Measurements from ENCODE around the gene NCOA3.

NCOA3 gene

DNA sequence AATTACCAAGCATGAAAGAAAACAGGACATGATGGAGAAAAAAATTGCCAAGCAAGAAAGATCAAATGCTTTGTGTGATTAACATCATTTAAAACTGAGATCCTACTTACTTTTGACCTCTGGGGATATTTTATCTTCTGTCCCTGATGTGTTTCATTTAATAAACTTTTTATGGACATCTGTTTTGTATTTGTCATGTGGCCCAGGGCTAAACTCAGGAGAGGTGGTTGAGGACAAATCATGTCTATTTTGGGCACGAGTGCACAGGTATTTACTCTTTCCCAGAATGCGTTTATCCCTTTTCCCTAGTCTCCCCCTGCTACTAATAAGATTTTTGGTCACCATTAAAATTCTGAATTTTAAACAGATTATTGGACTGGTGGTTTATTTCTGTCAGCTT, 128.2 kb downstream of the NCOA3 start:
- DNase-seq (ENCODE audit: insufficient read length, low spot score) (no peak), FAIRE-seq (no peak)
- TF ChIP-seq, protein P1, sequence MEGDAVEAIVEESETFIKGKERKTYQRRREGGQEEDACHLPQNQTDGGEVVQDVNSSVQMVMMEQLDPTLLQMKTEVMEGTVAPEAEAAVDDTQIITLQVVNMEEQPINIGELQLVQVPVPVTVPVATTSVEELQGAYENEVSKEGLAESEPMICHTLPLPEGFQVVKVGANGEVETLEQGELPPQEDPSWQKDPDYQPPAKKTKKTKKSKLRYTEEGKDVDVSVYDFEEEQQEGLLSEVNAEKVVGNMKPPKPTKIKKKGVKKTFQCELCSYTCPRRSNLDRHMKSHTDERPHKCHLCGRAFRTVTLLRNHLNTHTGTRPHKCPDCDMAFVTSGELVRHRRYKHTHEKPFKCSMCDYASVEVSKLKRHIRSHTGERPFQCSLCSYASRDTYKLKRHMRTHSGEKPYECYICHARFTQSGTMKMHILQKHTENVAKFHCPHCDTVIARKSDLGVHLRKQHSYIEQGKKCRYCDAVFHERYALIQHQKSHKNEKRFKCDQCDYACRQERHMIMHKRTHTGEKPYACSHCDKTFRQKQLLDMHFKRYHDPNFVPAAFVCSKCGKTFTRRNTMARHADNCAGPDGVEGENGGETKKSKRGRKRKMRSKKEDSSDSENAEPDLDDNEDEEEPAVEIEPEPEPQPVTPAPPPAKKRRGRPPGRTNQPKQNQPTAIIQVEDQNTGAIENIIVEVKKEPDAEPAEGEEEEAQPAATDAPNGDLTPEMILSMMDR (IDR thresholded peaks at IDR 0.05; ENCODE audit: insufficient read depth, missing control alignments) = no peak

DNA sequence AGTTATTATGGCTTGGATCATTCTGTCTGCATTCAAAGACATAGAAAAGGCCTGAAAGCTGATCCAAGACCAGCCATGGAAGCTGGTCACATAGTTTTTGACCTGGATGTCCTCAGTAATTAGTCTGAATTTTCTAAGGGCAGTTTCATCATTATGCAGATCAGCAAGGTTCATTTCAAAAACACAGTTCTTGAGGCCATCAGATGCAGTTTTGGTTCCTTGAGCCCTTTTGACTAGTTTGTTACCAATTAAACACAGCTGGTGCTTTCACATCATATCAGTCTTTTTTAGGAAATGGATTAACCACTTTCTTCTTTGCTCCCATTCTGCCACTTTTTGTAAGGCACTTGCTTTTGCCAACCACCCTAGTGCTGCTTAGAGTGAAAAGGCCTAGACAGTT, 129.4 kb downstream of the NCOA3 start:
- FAIRE-seq = no peak
- TF ChIP-seq, protein P1 (IDR thresholded peaks at IDR 0.05; ENCODE audit: insufficient read depth, missing control alignments) = no peak
- no peak for DNase-seq (ENCODE audit: insufficient read length, low spot score)

DNA sequence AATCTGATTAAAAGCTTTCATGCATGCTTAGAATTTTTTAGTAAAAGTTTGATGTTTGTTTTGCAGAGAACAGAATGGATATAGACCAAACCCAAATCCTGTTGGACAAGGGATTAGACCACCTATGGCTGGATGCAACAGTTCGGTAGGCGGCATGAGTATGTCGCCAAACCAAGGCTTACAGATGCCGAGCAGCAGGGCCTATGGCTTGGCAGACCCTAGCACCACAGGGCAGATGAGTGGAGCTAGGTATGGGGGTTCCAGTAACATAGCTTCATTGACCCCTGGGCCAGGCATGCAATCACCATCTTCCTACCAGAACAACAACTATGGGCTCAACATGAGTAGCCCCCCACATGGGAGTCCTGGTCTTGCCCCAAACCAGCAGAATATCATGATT, 133.6 kb downstream of the NCOA3 start:
- FAIRE-seq (no peak), DNase-seq (ENCODE audit: insufficient read length, low spot score) (no peak)
- TF ChIP-seq, protein P1 (IDR thresholded peaks at IDR 0.05; ENCODE audit: insufficient read depth, missing control alignments) = no peak

DNA sequence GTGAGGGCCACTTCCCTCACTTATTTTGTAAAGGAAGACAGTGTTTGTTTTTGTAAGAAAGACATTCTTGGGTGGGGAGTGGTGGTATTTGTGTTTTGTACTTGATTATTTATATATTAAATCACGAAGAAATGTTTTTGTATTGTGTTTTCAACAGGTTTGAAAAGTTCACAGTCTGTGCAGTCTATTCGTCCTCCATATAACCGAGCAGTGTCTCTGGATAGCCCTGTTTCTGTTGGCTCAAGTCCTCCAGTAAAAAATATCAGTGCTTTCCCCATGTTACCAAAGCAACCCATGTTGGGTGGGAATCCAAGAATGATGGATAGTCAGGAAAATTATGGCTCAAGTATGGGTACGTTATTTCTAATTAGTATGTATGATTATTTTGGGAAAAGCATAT, 137.2 kb downstream of the NCOA3 start:
- FAIRE-seq (no peak), DNase-seq (ENCODE audit: insufficient read length, low spot score) (no peak)
- TF ChIP-seq, protein P1 (IDR thresholded peaks at IDR 0.05; ENCODE audit: insufficient read depth, missing control alignments) = no peak

DNA sequence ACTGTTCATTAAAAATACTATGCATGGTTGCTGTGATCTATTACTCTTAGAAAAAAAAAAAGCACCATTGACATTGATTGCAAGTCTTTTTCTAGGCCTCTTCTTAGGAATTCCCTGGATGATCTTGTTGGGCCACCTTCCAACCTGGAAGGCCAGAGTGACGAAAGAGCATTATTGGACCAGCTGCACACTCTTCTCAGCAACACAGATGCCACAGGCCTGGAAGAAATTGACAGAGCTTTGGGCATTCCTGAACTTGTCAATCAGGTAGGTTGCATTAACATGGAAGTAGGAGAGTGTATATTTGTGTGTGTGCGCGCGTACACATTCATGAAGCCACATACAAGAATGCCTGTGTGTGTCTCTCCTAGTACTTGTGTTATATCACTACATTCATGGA, 140.4 kb downstream of the NCOA3 start:
- FAIRE-seq = no peak
- TF ChIP-seq, protein P1 (IDR thresholded peaks at IDR 0.05; ENCODE audit: insufficient read depth, missing control alignments) = no peak
- DNase-seq (ENCODE audit: insufficient read length, low spot score) = no peak

DNA sequence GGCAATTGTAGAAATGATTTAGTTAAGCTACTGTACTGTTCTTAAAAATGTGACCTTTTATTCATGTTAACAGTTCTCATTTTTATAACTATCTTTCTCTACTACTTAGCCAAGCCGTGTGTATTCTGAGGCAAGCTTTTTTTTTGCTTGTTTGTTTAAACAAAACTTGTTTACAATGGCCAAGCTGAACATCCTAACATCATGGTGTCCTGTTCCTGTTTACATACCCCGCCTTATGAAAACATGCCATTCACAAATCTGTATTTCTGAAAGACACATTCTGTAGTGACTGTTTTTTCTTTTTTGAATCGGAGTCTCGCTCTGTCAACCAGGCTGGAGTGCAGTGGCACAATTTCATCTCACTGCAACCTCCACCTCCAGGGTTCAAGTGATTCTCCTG, 140.9 kb downstream of the NCOA3 start:
- FAIRE-seq (no peak), DNase-seq (ENCODE audit: insufficient read length, low spot score) (no peak)
- TF ChIP-seq, protein P1 (IDR thresholded peaks at IDR 0.05; ENCODE audit: insufficient read depth, missing control alignments) = no peak

DNA sequence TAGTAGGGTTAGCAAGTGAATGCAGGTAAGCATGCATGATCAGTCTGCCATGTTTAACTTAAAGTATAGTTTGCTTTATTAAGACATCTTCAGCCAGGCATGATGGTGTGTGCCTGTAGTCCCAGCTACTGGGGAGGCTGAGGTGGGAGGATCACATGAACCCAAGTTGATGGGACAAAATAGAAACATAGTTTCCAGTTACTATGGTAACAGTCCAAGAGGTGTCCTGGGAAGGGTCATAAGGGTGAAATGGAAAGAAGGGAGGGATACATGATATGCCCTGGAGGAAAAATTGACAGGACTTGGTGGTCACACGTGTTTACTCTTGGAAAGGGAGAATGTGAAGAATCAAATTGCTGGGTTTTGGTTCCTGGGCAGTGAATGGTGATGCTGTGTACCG, 143.9 kb downstream of the NCOA3 start:
- no peak for DNase-seq (ENCODE audit: insufficient read length, low spot score)
- TF ChIP-seq, protein P1 (IDR thresholded peaks at IDR 0.05; ENCODE audit: insufficient read depth, missing control alignments) = no peak
- FAIRE-seq = no peak
